Immature natural killer cell (primary cell): Measurements from ENCODE around the gene PLEKHH1. TPM values are rescaled to one million over a fixed set of nuclear protein-coding genes. Genes with fewer than 3 reads are reported as not detected.
"Not testable (repeated sequence)": the region's sequence is repeated elsewhere in the genome, so short reads cannot be mapped to it uniquely, and the experiment has no call there.

ENCODE experiments used
- DNase-seq, 3 donors: peaks; one replicate each; pipeline ENCODE4 v3.0.0; 2022; ENCODE audit warnings: mixed read lengths in 1 of 3
- H3K27ac Mint-ChIP-seq, 6 donors: one replicate each; pipeline ENCODE4 v1.8.0; 2020; ENCODE audit warnings: mixed read lengths in 6 of 6, mild to moderate bottlenecking in 5 of 6, inconsistent platforms in 4 of 6, moderate library complexity in 3 of 6
- H3K27me3 Mint-ChIP-seq, 3 donors: one replicate each; pipeline ENCODE4 v1.8.0; 2020 to 2021; ENCODE audit warnings: low read depth in 3 of 3, mild to moderate bottlenecking in 3 of 3, mixed read lengths in 3 of 3, moderate library complexity in 3 of 3, inconsistent platforms in 1 of 3
- H3K36me3 Mint-ChIP-seq, 3 donors: one replicate each; pipeline ENCODE4 v1.8.0; 2020; ENCODE audit warnings: mixed read lengths in 3 of 3, inconsistent platforms in 2 of 3, mild to moderate bottlenecking in 2 of 3
- H3K4me1 Mint-ChIP-seq, 2 donors: one replicate each; pipeline ENCODE4 v1.8.0; 2020; ENCODE audit warnings: inconsistent platforms in 2 of 2, mild to moderate bottlenecking in 2 of 2, mixed read lengths in 2 of 2, moderate library complexity in 1 of 2
- H3K4me3 Mint-ChIP-seq, 5 donors: one replicate each; pipeline ENCODE4 v1.8.0; 2020; ENCODE audit warnings: mild to moderate bottlenecking in 5 of 5, mixed read lengths in 5 of 5, inconsistent platforms in 3 of 5, moderate library complexity in 3 of 5
- H3K9me3 Mint-ChIP-seq, 6 donors: one replicate each; pipeline ENCODE4 v1.8.0; 2020; ENCODE audit warnings: mild to moderate bottlenecking in 6 of 6, mixed read lengths in 6 of 6, inconsistent platforms in 4 of 6, moderate library complexity in 3 of 6
- polyA plus RNA-seq, 3 donors: library from polyadenylated mRNA; unstranded; fragments of 300-500 nt; fragmentation: Illumina TruSeq; gene quantifications; one replicate each; pipeline ENCODE4 v1.2.3, GENCODE V29; 2021

Gene PLEKHH1
- polyA plus RNA-seq, 3 donors from 2014 or later, result 0.22 TPM; not detected in 2

- Mint-ChIP-seq H3K9me3 (no peaks in the 10 kb centered on the region), H3K4me3 (no peak overlapping the region), H3K4me1 (peaks cover 0 to 4% of the 10 kb centered on the region in 2 donors), H3K27me3 (peaks cover 6 to 21% (median 8%) of the 10 kb centered on the region in 3 donors), H3K27ac (no peak overlapping the region), H3K36me3 (no peaks in the 10 kb centered on the region)
- DNase-seq, result no peak
Measured at GRCh38 chr14:67528276-67528675, 4.8 kb upstream of the PLEKHH1 start.

- Mint-ChIP-seq H3K27me3 (peaks cover 2 to 16% (median 11%) of the 10 kb centered on the region in 3 donors), H3K4me3 (no peak overlapping the region)
Measured at GRCh38 chr14:67529947-67530935, 2.8 kb upstream of the PLEKHH1 start.

GRCh38 chr14:67532606-67532997 is 488 bp upstream of the PLEKHH1 start:
- peak overlapping the region; percentile 4 to 65 (median 46) for H3K4me3 Mint-ChIP-seq
- DNase-seq, result no peak
- H3K4me1 Mint-ChIP-seq, result peaks cover 0 to 4% of the 10 kb centered on the region in 2 donors
- no peaks in the 10 kb centered on the region for H3K9me3 Mint-ChIP-seq
- H3K27ac Mint-ChIP-seq, result no peak overlapping the region
- H3K27me3 Mint-ChIP-seq, result peaks cover 2 to 11% (median 8%) of the 10 kb centered on the region in 3 donors
- H3K36me3 Mint-ChIP-seq, result no peaks in the 10 kb centered on the region

More at GRCh38 chr14:67529947-67530935, 2.8 kb upstream of the PLEKHH1 start:
- H3K9me3 Mint-ChIP-seq, result no peaks in the 10 kb centered on the region
- peaks cover 0 to 4% of the 10 kb centered on the region in 2 donors for H3K4me1 Mint-ChIP-seq
- no peak overlapping the region for H3K27ac Mint-ChIP-seq
- no peaks in the 10 kb centered on the region for H3K36me3 Mint-ChIP-seq
- no peak for DNase-seq

GRCh38 chr14:67533754-67534085 is 630 bp downstream of the PLEKHH1 start:
- Mint-ChIP-seq H3K4me3 (peak overlapping the region; percentile 47 to 72 (median 68)), H3K27me3 (peaks cover 2 to 11% (median 10%) of the 10 kb centered on the region in 3 donors), H3K36me3 (no peaks in the 10 kb centered on the region), H3K27ac (no peak overlapping the region), H3K4me1 (peaks cover 0 to 4% of the 10 kb centered on the region in 2 donors), H3K9me3 (no peaks in the 10 kb centered on the region)
- DNase-seq, result no peak

- no peak for DNase-seq
- Mint-ChIP-seq H3K9me3 (no peaks in the 10 kb centered on the region), H3K4me1 (peaks cover 0 to 4% of the 10 kb centered on the region in 2 donors), H3K27me3 (peaks cover 5 to 18% (median 8%) of the 10 kb centered on the region in 3 donors), H3K27ac (no peak overlapping the region), H3K4me3 (no peak overlapping the region), H3K36me3 (no peaks in the 10 kb centered on the region)
Measured at GRCh38 chr14:67536087-67536486, 3.0 kb downstream of the PLEKHH1 start.

GRCh38 chr14:67537736-67538135 is 4.6 kb downstream of the PLEKHH1 start:
- H3K27me3 Mint-ChIP-seq, result peaks cover 12 to 23% (median 13%) of the 10 kb centered on the region in 3 donors
- no peaks in the 10 kb centered on the region for H3K36me3 Mint-ChIP-seq
- no peak overlapping the region for H3K27ac Mint-ChIP-seq
- peaks cover 6 to 7% of the 10 kb centered on the region in 2 donors for H3K4me1 Mint-ChIP-seq
- no peak for DNase-seq
- no peak overlapping the region for H3K4me3 Mint-ChIP-seq
- no peaks in the 10 kb centered on the region for H3K9me3 Mint-ChIP-seq

- Mint-ChIP-seq H3K27ac (no peak overlapping the region), H3K9me3 (peaks cover 0 to 4% (median 0%) of the 10 kb centered on the region in 6 donors), H3K27me3 (peaks cover 12 to 23% (median 15%) of the 10 kb centered on the region in 3 donors), H3K4me1 (peaks cover 6 to 7% of the 10 kb centered on the region in 2 donors), H3K36me3 (no peaks in the 10 kb centered on the region), H3K4me3 (no peak overlapping the region)
- no peak for DNase-seq
Measured at GRCh38 chr14:67538501-67538900, 5.4 kb downstream of the PLEKHH1 start.

GRCh38 chr14:67539116-67539515 is 6.0 kb downstream of the PLEKHH1 start:
- H3K9me3 Mint-ChIP-seq, result peaks cover 0 to 4% (median 0%) of the 10 kb centered on the region in 6 donors
- H3K4me1 Mint-ChIP-seq, result peaks cover 6 to 7% of the 10 kb centered on the region in 2 donors
- H3K4me3 Mint-ChIP-seq, result no peak overlapping the region
- H3K27ac Mint-ChIP-seq, result no peak overlapping the region
- no peak for DNase-seq
- H3K27me3 Mint-ChIP-seq, result peaks cover 13 to 26% (median 18%) of the 10 kb centered on the region in 3 donors
- H3K36me3 Mint-ChIP-seq, result no peaks in the 10 kb centered on the region

- Mint-ChIP-seq H3K36me3 (no peaks in the 10 kb centered on the region), H3K9me3 (peaks cover 0 to 4% (median 0%) of the 10 kb centered on the region in 6 donors), H3K27me3 (peaks cover 15 to 38% (median 22%) of the 10 kb centered on the region in 3 donors), H3K4me3 (peak overlapping the region in 4 of 5 donors; percentile 57 to 77 (median 74)), H3K27ac (no peak overlapping the region), H3K4me1 (peaks cover 6 to 7% of the 10 kb centered on the region in 2 donors)
- DNase-seq, result no peak
Measured at GRCh38 chr14:67541448-67542387, 8.6 kb downstream of the PLEKHH1 start.

GRCh38 chr14:67542620-67543019 is 9.5 kb downstream of the PLEKHH1 start:
- DNase-seq, H3K4me3 Mint-ChIP-seq, H3K9me3 Mint-ChIP-seq, H3K4me1 Mint-ChIP-seq, H3K36me3 Mint-ChIP-seq, H3K27ac Mint-ChIP-seq: not testable (repeated sequence)
- peaks cover 15 to 38% (median 22%) of the 10 kb centered on the region in 3 donors for H3K27me3 Mint-ChIP-seq

GRCh38 chr14:67544590-67544989 is 11.5 kb downstream of the PLEKHH1 start:
- Mint-ChIP-seq H3K4me3 (no peak overlapping the region), H3K27ac (no peak overlapping the region), H3K4me1 (peaks cover 6 to 7% of the 10 kb centered on the region in 2 donors), H3K9me3 (peaks cover 0 to 4% (median 0%) of the 10 kb centered on the region in 6 donors), H3K27me3 (peaks cover 12 to 30% (median 22%) of the 10 kb centered on the region in 3 donors), H3K36me3 (no peaks in the 10 kb centered on the region)
- no peak for DNase-seq

- no peak overlapping the region for H3K27ac Mint-ChIP-seq
- H3K4me3 Mint-ChIP-seq, result no peak overlapping the region
- no peaks in the 10 kb centered on the region for H3K36me3 Mint-ChIP-seq
- H3K9me3 Mint-ChIP-seq, result peaks cover 0 to 4% (median 0%) of the 10 kb centered on the region in 6 donors
- H3K4me1 Mint-ChIP-seq, result no peaks in the 10 kb centered on the region
- DNase-seq, result no peak
- H3K27me3 Mint-ChIP-seq, result peaks cover 7 to 18% (median 15%) of the 10 kb centered on the region in 3 donors
Measured at GRCh38 chr14:67547224-67547780, 14.2 kb downstream of the PLEKHH1 start.

- H3K27ac Mint-ChIP-seq, result no peak overlapping the region
- H3K9me3 Mint-ChIP-seq, result no peaks in the 10 kb centered on the region
- H3K27me3 Mint-ChIP-seq, result peaks cover 5 to 16% (median 6%) of the 10 kb centered on the region in 3 donors
- DNase-seq, result no peak
- no peak overlapping the region for H3K4me3 Mint-ChIP-seq
- H3K4me1 Mint-ChIP-seq, result no peaks in the 10 kb centered on the region
- H3K36me3 Mint-ChIP-seq, result no peaks in the 10 kb centered on the region
Measured at GRCh38 chr14:67549734-67550133, 16.6 kb downstream of the PLEKHH1 start.
